IPS-18c (cell line): Measurements from ENCODE around the gene NOSTRIN.

Experiments used
- H3K4me3 ChIP-seq: 2 replicates; pipeline ENCODE4 v1.7.0; 2013; ENCODE audit warnings: low read depth, mild to moderate bottlenecking, low read length, moderate library complexity; ENCODE audit not compliant: insufficient read depth
- H3K9me3 ChIP-seq: one replicate; pipeline ENCODE4 v1.6.1; 2013; ENCODE audit warnings: mild to moderate bottlenecking, low read length, moderate library complexity; ENCODE audit not compliant: control insufficient read depth, insufficient read depth

The NOSTRIN gene

GRCh38 chr2:168805615-168806014 lies 3.2 kb downstream of the NOSTRIN start:
- Histone ChIP-seq H3K9me3 (no peaks in the 10 kb centered on the region), H3K4me3 (no peak overlapping the region)

GRCh38 chr2:168809537-168809936 lies 7.1 kb downstream of the NOSTRIN start:
- no peaks in the 10 kb centered on the region for H3K9me3 ChIP-seq
- H3K4me3 ChIP-seq, result no peak overlapping the region

- H3K9me3 ChIP-seq, result no peaks in the 10 kb centered on the region
- H3K4me3 ChIP-seq, result no peak overlapping the region
These were observed 7.8 kb downstream of the NOSTRIN start for GRCh38 chr2:168810235-168810634.

GRCh38 chr2:168811696-168812095 lies 9.3 kb downstream of the NOSTRIN start:
- no peak overlapping the region for H3K4me3 ChIP-seq
- no peaks in the 10 kb centered on the region for H3K9me3 ChIP-seq

- H3K9me3 ChIP-seq, result no peaks in the 10 kb centered on the region
- H3K4me3 ChIP-seq, result no peak overlapping the region
These were observed 11.6 kb downstream of the NOSTRIN start for GRCh38 chr2:168814046-168814445.

- Histone ChIP-seq H3K9me3 (no peaks in the 10 kb centered on the region), H3K4me3 (no peak overlapping the region)
These were observed 12.8 kb downstream of the NOSTRIN start for GRCh38 chr2:168814939-168815907.

GRCh38 chr2:168816369-168816768 lies 13.9 kb downstream of the NOSTRIN start:
- H3K4me3 ChIP-seq, result no peak overlapping the region
- H3K9me3 ChIP-seq, result no peaks in the 10 kb centered on the region

GRCh38 chr2:168819050-168819715 lies 16.7 kb downstream of the NOSTRIN start:
- no peaks in the 10 kb centered on the region for H3K9me3 ChIP-seq

GRCh38 chr2:168819829-168820489 lies 17.5 kb downstream of the NOSTRIN start:
- Histone ChIP-seq H3K4me3 (no peak overlapping the region), H3K9me3 (no peaks in the 10 kb centered on the region)

More at GRCh38 chr2:168819050-168819715, 16.7 kb downstream of the NOSTRIN start:
- H3K4me3 ChIP-seq, result no peak overlapping the region

GRCh38 chr2:168821577-168821976 lies 19.1 kb downstream of the NOSTRIN start:
- Histone ChIP-seq H3K9me3 (no peaks in the 10 kb centered on the region), H3K4me3 (no peak overlapping the region)

GRCh38 chr2:168821992-168822391 lies 19.6 kb downstream of the NOSTRIN start:
- Histone ChIP-seq H3K4me3 (no peak overlapping the region), H3K9me3 (no peaks in the 10 kb centered on the region)

- H3K9me3 ChIP-seq, result no peaks in the 10 kb centered on the region
These were observed 22.7 kb downstream of the NOSTRIN start for GRCh38 chr2:168825126-168825525.

GRCh38 chr2:168830958-168831357 lies 28.5 kb downstream of the NOSTRIN start:
- Histone ChIP-seq H3K4me3 (no peak overlapping the region), H3K9me3 (no peaks in the 10 kb centered on the region)

More at GRCh38 chr2:168825126-168825525, 22.7 kb downstream of the NOSTRIN start:
- H3K4me3 ChIP-seq, result no peak overlapping the region

GRCh38 chr2:168831662-168832061 lies 29.2 kb downstream of the NOSTRIN start:
- no peaks in the 10 kb centered on the region for H3K9me3 ChIP-seq
- H3K4me3 ChIP-seq, result no peak overlapping the region

- H3K4me3 ChIP-seq, result no peak overlapping the region
- H3K9me3 ChIP-seq, result no peaks in the 10 kb centered on the region
These were observed 33.5 kb downstream of the NOSTRIN start for GRCh38 chr2:168835969-168836368.

GRCh38 chr2:168841445-168841844 lies 39.0 kb downstream of the NOSTRIN start:
- Histone ChIP-seq H3K4me3 (no peak overlapping the region), H3K9me3 (no peaks in the 10 kb centered on the region)

- H3K9me3 ChIP-seq, result no peaks in the 10 kb centered on the region
- no peak overlapping the region for H3K4me3 ChIP-seq
These were observed 40.8 kb downstream of the NOSTRIN start for GRCh38 chr2:168843253-168843652.

GRCh38 chr2:168848225-168848624 lies 45.8 kb downstream of the NOSTRIN start:
- no peaks in the 10 kb centered on the region for H3K9me3 ChIP-seq
- H3K4me3 ChIP-seq, result no peak overlapping the region
